Measurements from ENCODE around the gene GH2. TPM values are rescaled to one million over a fixed set of nuclear protein-coding genes. Genes with fewer than 3 reads are reported as not detected.
A peak's percentile ranks its signal among the peaks of the same experiment; 100 is the strongest.

GH2 gene
- total and polyA plus RNA-seq, 12 donors: not detected

DNA sequence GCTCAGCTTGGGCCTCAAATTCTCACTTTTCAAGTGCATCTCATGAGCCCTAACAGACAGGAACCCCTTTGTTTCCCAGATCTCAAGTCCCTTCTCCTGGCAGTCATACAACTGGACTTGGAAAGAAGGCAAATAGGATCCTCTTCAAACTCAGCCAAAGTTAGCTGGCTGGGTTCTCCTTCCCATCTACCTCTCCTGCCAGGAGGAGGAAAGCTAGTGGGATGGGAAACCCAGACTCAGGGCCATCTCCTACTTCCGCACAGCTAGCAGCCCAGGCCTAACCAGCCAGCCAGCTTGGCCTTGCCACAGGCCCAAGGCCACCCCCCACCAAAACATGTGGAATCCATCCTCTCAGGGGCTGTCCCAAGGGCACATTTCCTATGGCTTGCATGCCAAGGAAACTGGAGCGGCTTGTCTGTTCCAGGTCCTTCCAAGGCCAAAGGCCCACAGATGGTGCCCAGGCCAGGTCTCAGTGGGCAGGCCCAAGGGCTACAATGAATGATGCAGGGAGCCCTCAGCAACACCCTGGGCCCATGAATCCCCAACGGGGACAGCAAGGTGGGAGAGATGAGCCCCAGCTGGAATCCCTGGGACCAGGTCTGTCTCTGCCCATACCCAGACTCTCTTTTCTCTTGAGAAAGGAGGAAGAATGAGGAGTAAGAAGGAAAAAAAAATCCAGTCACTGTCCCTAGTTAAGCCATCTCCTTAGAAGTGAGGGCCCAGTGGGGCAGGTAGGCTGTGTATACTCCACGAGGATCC is 41.0 kb downstream of the GH2 start:
- H3K36me3 ChIP-seq: peaks cover 0 to 21% (median 0%) of the 10 kb centered on the region in 9 donors
- H3K27ac ChIP-seq: peak overlapping the region; percentile 87 to 98 (median 94)
- intact Hi-C loops (cut with DNase I): loop anchor here in 1 of 10 donors (5.0 kb wide), 1 partner anchor 68 kb away; the partner anchor contains the start of genes CCDC47 and DDX42
- ATAC-seq (no peak), DNase-seq (peak in 1 of 2 donors; percentile 39)
- peak overlapping the region; percentile 7 to 95 (median 90) for H3K4me3 ChIP-seq
- no peaks in the 10 kb centered on the region for H3K27me3 ChIP-seq
- peaks cover 33 to 59% (median 52%) of the 10 kb centered on the region in 9 donors for H3K4me1 ChIP-seq
- H3K9me3 ChIP-seq: no peaks in the 10 kb centered on the region
- WGBS, 2 donors: 50 to 58% methylated on average over 4 of the region's 4 CpGs
- TF ChIP-seq, protein P1, sequence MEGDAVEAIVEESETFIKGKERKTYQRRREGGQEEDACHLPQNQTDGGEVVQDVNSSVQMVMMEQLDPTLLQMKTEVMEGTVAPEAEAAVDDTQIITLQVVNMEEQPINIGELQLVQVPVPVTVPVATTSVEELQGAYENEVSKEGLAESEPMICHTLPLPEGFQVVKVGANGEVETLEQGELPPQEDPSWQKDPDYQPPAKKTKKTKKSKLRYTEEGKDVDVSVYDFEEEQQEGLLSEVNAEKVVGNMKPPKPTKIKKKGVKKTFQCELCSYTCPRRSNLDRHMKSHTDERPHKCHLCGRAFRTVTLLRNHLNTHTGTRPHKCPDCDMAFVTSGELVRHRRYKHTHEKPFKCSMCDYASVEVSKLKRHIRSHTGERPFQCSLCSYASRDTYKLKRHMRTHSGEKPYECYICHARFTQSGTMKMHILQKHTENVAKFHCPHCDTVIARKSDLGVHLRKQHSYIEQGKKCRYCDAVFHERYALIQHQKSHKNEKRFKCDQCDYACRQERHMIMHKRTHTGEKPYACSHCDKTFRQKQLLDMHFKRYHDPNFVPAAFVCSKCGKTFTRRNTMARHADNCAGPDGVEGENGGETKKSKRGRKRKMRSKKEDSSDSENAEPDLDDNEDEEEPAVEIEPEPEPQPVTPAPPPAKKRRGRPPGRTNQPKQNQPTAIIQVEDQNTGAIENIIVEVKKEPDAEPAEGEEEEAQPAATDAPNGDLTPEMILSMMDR (IDR thresholded peaks at IDR 0.05): no peak

GRCh38 chr17:63838631-63839171 is 43.0 kb downstream of the GH2 start:
- intact Hi-C loops (cut with DNase I): loop anchor here in 1 of 10 donors (10.0 kb wide), 1 partner anchor 144 kb away; no protein-coding TSS in a partner anchor

GRCh38 chr17:63837962-63838600 is 43.7 kb downstream of the GH2 start:
- Histone ChIP-seq H3K9me3 (no peaks in the 10 kb centered on the region), H3K4me1 (peaks cover 33 to 58% (median 44%) of the 10 kb centered on the region in 9 donors), H3K4me3 (peak overlapping the region in 1 of 10 donors; percentile 2), H3K36me3 (peaks cover 0 to 48% (median 23%) of the 10 kb centered on the region in 9 donors), H3K27ac (peak overlapping the region; percentile 74 to 98 (median 88)), H3K27me3 (no peaks in the 10 kb centered on the region)
- TF ChIP-seq, protein P1 (IDR thresholded peaks at IDR 0.05): no peak
- ATAC-seq (peak in 1 of 8 donors; percentile 0), DNase-seq (no peak)
- 82% methylated on average over 5 of the region's 5 CpGs for WGBS, 2 donors
- intact Hi-C loops (cut with DNase I): loop anchor here in 1 of 10 donors (10.0 kb wide), 1 partner anchor 143 kb away; no protein-coding TSS in a partner anchor

More at GRCh38 chr17:63838631-63839171, 43.0 kb downstream of the GH2 start:
- ATAC-seq: peak; percentile 24 to 73 (median 50)
- Histone ChIP-seq H3K4me1 (peaks cover 33 to 64% (median 49%) of the 10 kb centered on the region in 9 donors), H3K9me3 (no peaks in the 10 kb centered on the region), H3K36me3 (peaks cover 0 to 42% (median 16%) of the 10 kb centered on the region in 9 donors), H3K4me3 (peak overlapping the region in 2 of 10 donors; percentile 24), H3K27me3 (no peaks in the 10 kb centered on the region), H3K27ac (peak overlapping the region; percentile 74 to 98 (median 88))
- WGBS, 2 donors: 37 to 41% methylated on average over 7 of the region's 7 CpGs
- DNase-seq: peak; percentile 85 to 90
- TF ChIP-seq, protein P1 (IDR thresholded peaks at IDR 0.05): no peak

GRCh38 chr17:63837480-63837879 is 44.3 kb downstream of the GH2 start:
- H3K9me3 ChIP-seq: no peaks in the 10 kb centered on the region
- WGBS, 2 donors: 91% methylated on average over 12 of the region's 12 CpGs
- H3K4me1 ChIP-seq: peaks cover 33 to 58% (median 44%) of the 10 kb centered on the region in 9 donors
- no peaks in the 10 kb centered on the region for H3K27me3 ChIP-seq
- intact Hi-C loops (cut with DNase I): loop anchor here in 1 of 10 donors (10.0 kb wide), 1 partner anchor 143 kb away; no protein-coding TSS in a partner anchor
- DNase-seq: no peak
- no peak for ATAC-seq
- peak overlapping the region; percentile 74 to 98 (median 88) for H3K27ac ChIP-seq
- TF ChIP-seq, protein P1 (IDR thresholded peaks at IDR 0.05): no peak
- peaks cover 0 to 54% (median 29%) of the 10 kb centered on the region in 9 donors for H3K36me3 ChIP-seq
- no peak overlapping the region for H3K4me3 ChIP-seq

Data from heart right ventricle (tissue), 16 donors.